Hepatocyte (in vitro differentiated cells): ENCODE results near the gene CTF1.
"Not testable (repeated sequence)": the region's sequence is repeated elsewhere in the genome, so short reads cannot be mapped to it uniquely, and the experiment has no call there.

Experiments
- CTCF ChIP-seq: fragments of 200-600 bp; sonication (generic); IDR thresholded peaks from 2 replicates; pipeline ENCODE4 v1.5.1; 2016; ENCODE audit warnings: antibody characterized with exemption, mild to moderate bottlenecking; ENCODE audit not compliant: poor library complexity
- EZH2 ChIP-seq: fragments of 200-600 bp; sonication (generic); IDR thresholded peaks from 2 replicates; pipeline ENCODE4 v1.6.1; 2016; ENCODE audit warnings: antibody characterized with exemption, mild to moderate bottlenecking, borderline replicate concordance

GRCh38 chr16:30860729-30861128 lies 35.7 kb upstream of the CTF1 start:
- TF ChIP-seq CTCF, EZH2: not testable (repeated sequence)
